ELR (cell line): ENCODE results near the gene MOB3A.
A peak's percentile ranks its signal among the peaks of the same experiment; 100 is the strongest.

Experiments used
- DNase-seq: peaks from one replicate; pipeline ENCODE4 v3.0.0-alpha.2; 2015; ENCODE audit warnings: low read depth

The MOB3A gene

GRCh38 chr19:2059422-2060201 lies 36.5 kb downstream of the MOB3A start:
- DNase-seq = peak; percentile 72

- no peak for DNase-seq
Observed at GRCh38 chr19:2058570-2059421, 37.3 kb downstream of the MOB3A start.

GRCh38 chr19:2057484-2058469 lies 38.3 kb downstream of the MOB3A start:
- DNase-seq = no peak

GRCh38 chr19:2056837-2057192 lies 39.3 kb downstream of the MOB3A start:
- DNase-seq = no peak

GRCh38 chr19:2055931-2056836 lies 39.9 kb downstream of the MOB3A start:
- DNase-seq = peak; percentile 73

GRCh38 chr19:2054763-2055162 lies 41.4 kb downstream of the MOB3A start:
- DNase-seq = no peak

- no peak for DNase-seq
Observed at GRCh38 chr19:2053601-2054389, 42.3 kb downstream of the MOB3A start.

GRCh38 chr19:2051773-2052704 lies 44.1 kb downstream of the MOB3A start:
- DNase-seq = no peak

GRCh38 chr19:2050991-2051772 lies 44.9 kb downstream of the MOB3A start, which contains the start of gene MKNK2:
Gene MKNK2, minus strand, starts transcription at chr19:2051244. Its CDS starts 393 bp downstream, at chr19:2050851.
- DNase-seq = peak; percentile 91

- no peak for DNase-seq
Observed at GRCh38 chr19:2050349-2050990, 45.7 kb downstream of the MOB3A start.

- peak; percentile 69 for DNase-seq
Observed at GRCh38 chr19:2049741-2050348, 46.3 kb downstream of the MOB3A start.

GRCh38 chr19:2048959-2049740 lies 47.0 kb downstream of the MOB3A start:
- DNase-seq = peak; percentile 30

GRCh38 chr19:2048104-2048958 lies 47.8 kb downstream of the MOB3A start:
- DNase-seq = no peak

GRCh38 chr19:2047449-2048103 lies 48.5 kb downstream of the MOB3A start:
- peak; percentile 64 for DNase-seq

- DNase-seq = no peak
Observed at GRCh38 chr19:2047076-2047448, 49.1 kb downstream of the MOB3A start.
